Testis (tissue), 3 donors: ENCODE data around the gene TMEM63B. TPM values are rescaled to one million over a fixed set of nuclear protein-coding genes. Genes with fewer than 3 reads are reported as not detected.

Source experiments
- DNase-seq: peaks from one replicate; pipeline ENCODE4 v3.0.0-alpha.2; 2019
- H3K27ac ChIP-seq, 2 donors: fragments of 200-600 bp; sonication (generic); one replicate each; pipeline ENCODE4 v1.5.1; 2019
- H3K27me3 ChIP-seq: fragments of 200-600 bp; sonication (generic); one replicate; pipeline ENCODE4 v1.5.1; 2019
- H3K36me3 ChIP-seq: fragments of 200-600 bp; sonication (generic); one replicate; pipeline ENCODE4 v1.5.1; 2017; ENCODE audit warnings: low read depth; ENCODE audit errors: missing control alignments
- H3K4me1 ChIP-seq: fragments of 200-600 bp; sonication (generic); one replicate; pipeline ENCODE4 v1.5.1; 2019
- H3K4me3 ChIP-seq, 2 donors: fragments of 200-600 bp; sonication (generic); one replicate each; pipeline ENCODE4 v1.5.1; 2017 to 2019
- H3K9me3 ChIP-seq: fragments of 200-600 bp; sonication (generic); one replicate; pipeline ENCODE4 v1.5.1; 2017
- POLR2A ChIP-seq: fragments of 450-650 bp; IDR thresholded peaks from one replicate; pipeline ENCODE4 v1.6.1; 2017; ENCODE audit warnings: antibody characterized with exemption, mild to moderate bottlenecking, moderate library complexity
- WGBS, 2 donors: methylation state at CpG; one replicate each; pipeline ENCODE4 v1.1.5; 2018; 5-methylcytosine and 5-hydroxymethylcytosine counted together
- intact Hi-C: fragments of 100-400 bp; cut with DNase I; formaldehyde crosslinking; loops from one replicate; pipeline ENCODE4 v1.15.1; 2023; ENCODE audit warnings: low total_unique reads
- polyA plus RNA-seq: library from polyadenylated mRNA; stranded (reverse); fragments of 350-450 nt; fragmentation: Illumina TruSeq; extraction: RNeasy Lipid Tissue Mini Kit (QIAGEN cat#74804); gene quantifications from one replicate; pipeline ENCODE4 v1.2.3, GENCODE V29; 2014; ENCODE audit warnings: low read depth, low replicate concordance; ENCODE audit not compliant: insufficient read depth
- total RNA-seq, 2 donors: library from RNA; depleted of rRNA; stranded (reverse); fragments of >200 nt; gene quantifications; one replicate each; pipeline ENCODE4 v1.2.3, GENCODE V29; 2016
- TF ChIP-seq, protein P1 (sequence below), 3 experiments: fragments of 450-650 bp in 2 of 3; fragments of 200-600 bp in 1 of 3; sonication (generic) in 1 of 3; IDR thresholded peaks; one replicate each; pipeline ENCODE4 v1.5.1; 2016 to 2019; ENCODE audit warnings: antibody characterized with exemption in 3 of 3, mild to moderate bottlenecking in 2 of 3, moderate library complexity in 1 of 3

The TMEM63B gene
- total and polyA plus RNA-seq, 3 donors from 2014 or later: 79.0 to 170 (median 139) TPM

DNA sequence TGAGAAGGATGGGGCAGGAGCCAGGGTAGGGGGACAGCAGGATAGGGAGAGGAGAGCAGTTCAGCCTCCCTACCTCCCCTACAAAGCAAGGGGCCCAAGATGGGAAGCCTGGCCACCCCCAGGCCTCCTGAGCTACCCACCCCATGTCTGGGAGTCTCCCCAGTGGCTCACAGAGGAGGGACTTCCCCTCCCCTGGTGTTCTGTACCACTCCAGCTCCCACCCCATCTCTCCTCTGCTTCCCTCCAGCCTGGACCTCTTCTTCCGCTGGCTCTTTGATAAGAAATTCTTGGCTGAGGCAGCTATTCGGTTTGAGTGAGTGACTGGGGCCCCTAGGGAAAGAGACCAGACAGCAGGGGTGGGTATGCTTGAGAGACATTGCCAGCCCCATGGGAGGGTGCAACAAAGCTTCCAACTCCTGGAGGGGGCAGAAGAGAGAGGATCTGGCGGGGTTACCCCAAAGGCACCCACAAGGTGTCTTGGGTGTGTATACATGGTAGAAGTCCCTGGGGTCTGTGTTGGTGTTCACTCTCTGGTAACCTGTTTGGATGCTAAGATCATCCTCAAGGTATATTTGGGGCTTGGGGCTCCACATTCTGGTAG, 23.1 kb downstream of the TMEM63B start:
- 63 to 94% methylated on average over 3 of the region's 3 CpGs for WGBS, 2 donors
- no peaks in the 10 kb centered on the region for H3K27me3 ChIP-seq
- no peak overlapping the region for H3K4me3 ChIP-seq
- H3K36me3 ChIP-seq: no peaks in the 10 kb centered on the region
- H3K4me1 ChIP-seq: no peaks in the 10 kb centered on the region
- no peaks in the 10 kb centered on the region for H3K9me3 ChIP-seq
- intact Hi-C loops: loop anchor here (5.0 kb wide), 1 partner anchor 58 kb away; no protein-coding TSS in a partner anchor
- TF ChIP-seq POLR2A: no peak
- TF ChIP-seq, protein P1, sequence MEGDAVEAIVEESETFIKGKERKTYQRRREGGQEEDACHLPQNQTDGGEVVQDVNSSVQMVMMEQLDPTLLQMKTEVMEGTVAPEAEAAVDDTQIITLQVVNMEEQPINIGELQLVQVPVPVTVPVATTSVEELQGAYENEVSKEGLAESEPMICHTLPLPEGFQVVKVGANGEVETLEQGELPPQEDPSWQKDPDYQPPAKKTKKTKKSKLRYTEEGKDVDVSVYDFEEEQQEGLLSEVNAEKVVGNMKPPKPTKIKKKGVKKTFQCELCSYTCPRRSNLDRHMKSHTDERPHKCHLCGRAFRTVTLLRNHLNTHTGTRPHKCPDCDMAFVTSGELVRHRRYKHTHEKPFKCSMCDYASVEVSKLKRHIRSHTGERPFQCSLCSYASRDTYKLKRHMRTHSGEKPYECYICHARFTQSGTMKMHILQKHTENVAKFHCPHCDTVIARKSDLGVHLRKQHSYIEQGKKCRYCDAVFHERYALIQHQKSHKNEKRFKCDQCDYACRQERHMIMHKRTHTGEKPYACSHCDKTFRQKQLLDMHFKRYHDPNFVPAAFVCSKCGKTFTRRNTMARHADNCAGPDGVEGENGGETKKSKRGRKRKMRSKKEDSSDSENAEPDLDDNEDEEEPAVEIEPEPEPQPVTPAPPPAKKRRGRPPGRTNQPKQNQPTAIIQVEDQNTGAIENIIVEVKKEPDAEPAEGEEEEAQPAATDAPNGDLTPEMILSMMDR (IDR thresholded peaks at IDR 0.05): no peak
- H3K27ac ChIP-seq: no peak overlapping the region
- no peak for DNase-seq

GRCh38 chr6:44151348-44152108, 24.2 kb downstream of the TMEM63B start:
- intact Hi-C loops: loop anchor here (5.0 kb wide), 1 partner anchor 59 kb away; no protein-coding TSS in a partner anchor
- peaks cover 3% of the 10 kb centered on the region for H3K4me1 ChIP-seq
- no peaks in the 10 kb centered on the region for H3K9me3 ChIP-seq
- H3K27me3 ChIP-seq: no peaks in the 10 kb centered on the region
- H3K36me3 ChIP-seq: no peaks in the 10 kb centered on the region
- DNase-seq: peak; percentile 83
- H3K4me3 ChIP-seq: no peak overlapping the region
- H3K27ac ChIP-seq: no peak overlapping the region
- WGBS, 2 donors: 20 to 67% methylated on average over 2 to 31 of the region's 31 CpGs
- TF ChIP-seq, protein P1 (IDR thresholded peaks at IDR 0.05): peak; percentile 98 to 100 (median 99)
- no peak for TF ChIP-seq POLR2A

DNA sequence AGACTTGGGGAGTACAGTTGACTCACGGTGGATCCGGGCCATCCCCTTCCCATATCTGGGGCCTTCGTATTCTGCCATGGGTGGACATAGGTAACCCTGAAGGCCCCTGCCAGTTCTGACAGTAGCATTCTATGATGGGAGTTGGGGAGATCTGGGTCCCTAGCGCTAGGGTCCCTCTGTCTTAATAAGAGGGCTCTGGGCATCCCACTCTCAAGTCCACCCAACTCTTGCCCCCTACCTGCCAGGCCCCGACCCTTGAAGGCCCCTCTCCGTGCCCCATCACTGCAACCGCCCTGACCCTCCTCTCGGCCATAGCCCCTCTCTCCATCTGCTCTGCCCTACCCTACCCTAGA, 24.7 kb downstream of the TMEM63B start:
- WGBS, 2 donors: 57 to 78% methylated on average over 5 to 8 of the region's 8 CpGs
- H3K36me3 ChIP-seq: no peaks in the 10 kb centered on the region
- intact Hi-C loops: loop anchor here (5.0 kb wide), 1 partner anchor 60 kb away; no protein-coding TSS in a partner anchor

DNA sequence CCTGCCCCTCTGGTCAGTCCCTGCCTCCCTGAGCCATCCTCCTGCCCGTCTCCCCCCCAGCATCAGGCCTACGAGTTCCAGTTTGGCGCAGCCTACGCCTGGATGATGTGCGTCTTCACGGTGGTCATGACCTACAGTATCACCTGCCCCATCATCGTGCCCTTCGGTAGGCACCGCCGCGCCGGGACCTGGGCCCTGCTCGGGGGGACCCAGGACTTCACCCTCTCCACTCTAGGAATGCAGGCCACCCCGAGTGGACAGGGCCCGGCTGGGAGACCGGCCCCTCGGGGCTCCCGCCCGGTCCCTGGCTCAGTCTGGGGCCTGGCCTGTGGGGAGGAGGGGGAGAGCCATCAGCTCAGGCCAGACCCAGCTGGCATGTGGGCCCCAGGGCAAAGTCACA, 25.2 kb downstream of the TMEM63B start:
- intact Hi-C loops: loop anchor here (5.0 kb wide), 1 partner anchor 60 kb away; no protein-coding TSS in a partner anchor
- 84 to 93% methylated on average over 9 to 19 of the region's 19 CpGs for WGBS, 2 donors

More for the DNA sequence above, 24.7 kb downstream of the TMEM63B start:
- no peak for DNase-seq
- Histone ChIP-seq H3K4me1 (peaks cover 3% of the 10 kb centered on the region), H3K27me3 (no peaks in the 10 kb centered on the region), H3K27ac (no peak overlapping the region), H3K4me3 (no peak overlapping the region), H3K9me3 (no peaks in the 10 kb centered on the region)
- no peak for TF ChIP-seq POLR2A
- TF ChIP-seq, protein P1 (IDR thresholded peaks at IDR 0.05): no peak

More for the DNA sequence above, 25.2 kb downstream of the TMEM63B start:
- TF ChIP-seq, protein P1 (IDR thresholded peaks at IDR 0.05): no peak
- no peak for TF ChIP-seq POLR2A
- Histone ChIP-seq H3K27ac (no peak overlapping the region), H3K4me3 (no peak overlapping the region), H3K4me1 (peaks cover 3% of the 10 kb centered on the region), H3K9me3 (no peaks in the 10 kb centered on the region), H3K27me3 (no peaks in the 10 kb centered on the region), H3K36me3 (no peaks in the 10 kb centered on the region)
- DNase-seq: no peak
